OCI-LY3 (cell line): ENCODE data around the gene TEC.

Source experiments
- CTCF ChIP-seq: fragments of 200-600, 300-600 bp; sonication (generic); IDR thresholded peaks from 2 replicates; pipeline ENCODE4 v1.5.1; 2014; ENCODE audit warnings: antibody characterized with exemption, low read length, low read depth
- EZH2phosphoT487 ChIP-seq: fragments of 200-600 bp; shearing (Covaris generic); IDR thresholded peaks from 2 replicates; pipeline ENCODE4 v1.6.1; 2018; ENCODE audit warnings: antibody characterized with exemption, mixed run types, low read depth

- no peak for TF ChIP-seq CTCF
- TF ChIP-seq EZH2phosphoT487: no peak
Observed at GRCh38 chr4:48242511-48243195, 27.0 kb downstream of the TEC start.
